ENCODE results near the gene CLSTN2.

CLSTN2 gene

GRCh38 chr3:140021269-140021668 lies 86.3 kb downstream of the CLSTN2 start:
- no peak for DNase-seq
- Histone ChIP-seq H2BK12ac (ENCODE audit: low read length in 2 of 2) (no peak overlapping the region), H3K27me3 (ENCODE audit: control insufficient read depth in 1 of 2, insufficient read depth in 1 of 2, low read length in 2 of 2) (peaks cover 0 to 8% of the 10 kb centered on the region in 2 experiments), H2AFZ (ENCODE audit: low read depth, low read length) (no peak overlapping the region), H3K18ac (ENCODE audit: low read depth in 1 of 2, low read length in 2 of 2) (no peak overlapping the region), H3K79me1 (replicated peaks; ENCODE audit: low read length, poor library complexity, severe bottlenecking) (peaks cover 14% of the 10 kb centered on the region), H3K27ac (ENCODE audit: low read length, poor library complexity, severe bottlenecking) (no peak overlapping the region), H3K23ac (ENCODE audit: low read length in 2 of 2) (no peak overlapping the region), H4K91ac (ENCODE audit: low read length) (no peak overlapping the region), H3K14ac (ENCODE audit: low read length in 2 of 2) (no peak overlapping the region), H3K4ac (ENCODE audit: low read depth in 1 of 2, low read length in 2 of 2) (no peak overlapping the region), H3K9me3 (ENCODE audit: control insufficient read depth, low read length) (no peaks in the 10 kb centered on the region), H4K8ac (ENCODE audit: low read length) (no peak overlapping the region), H2BK5ac (ENCODE audit: low read depth, low read length, poor library complexity, severe bottlenecking) (no peak overlapping the region), H3K36me3 (ENCODE audit: control insufficient read depth in 1 of 2, insufficient read depth in 2 of 2, low read depth in 1 of 2, low read length in 2 of 2) (peaks cover 0 to 2% of the 10 kb centered on the region in 2 experiments), H2AK5ac (ENCODE audit: low read length, severe bottlenecking) (no peak overlapping the region), H3K4me3 (ENCODE audit: insufficient read depth in 1 of 2, low read depth in 1 of 2, low read length in 2 of 2) (no peak overlapping the region), H3K9ac (ENCODE audit: low read length) (no peak overlapping the region), H2BK15ac (ENCODE audit: low read depth, poor library complexity, severe bottlenecking) (no peak overlapping the region), H2BK120ac (ENCODE audit: low read depth, low read length) (no peak overlapping the region), H3K4me2 (ENCODE audit: low read length, poor library complexity, severe bottlenecking) (no peak overlapping the region), H3K4me1 (ENCODE audit: control insufficient read depth, insufficient read depth, low read depth, low read length) (peaks cover 6% of the 10 kb centered on the region)
- WGBS = 82% methylated on average over 6 of the region's 6 CpGs

DNA sequence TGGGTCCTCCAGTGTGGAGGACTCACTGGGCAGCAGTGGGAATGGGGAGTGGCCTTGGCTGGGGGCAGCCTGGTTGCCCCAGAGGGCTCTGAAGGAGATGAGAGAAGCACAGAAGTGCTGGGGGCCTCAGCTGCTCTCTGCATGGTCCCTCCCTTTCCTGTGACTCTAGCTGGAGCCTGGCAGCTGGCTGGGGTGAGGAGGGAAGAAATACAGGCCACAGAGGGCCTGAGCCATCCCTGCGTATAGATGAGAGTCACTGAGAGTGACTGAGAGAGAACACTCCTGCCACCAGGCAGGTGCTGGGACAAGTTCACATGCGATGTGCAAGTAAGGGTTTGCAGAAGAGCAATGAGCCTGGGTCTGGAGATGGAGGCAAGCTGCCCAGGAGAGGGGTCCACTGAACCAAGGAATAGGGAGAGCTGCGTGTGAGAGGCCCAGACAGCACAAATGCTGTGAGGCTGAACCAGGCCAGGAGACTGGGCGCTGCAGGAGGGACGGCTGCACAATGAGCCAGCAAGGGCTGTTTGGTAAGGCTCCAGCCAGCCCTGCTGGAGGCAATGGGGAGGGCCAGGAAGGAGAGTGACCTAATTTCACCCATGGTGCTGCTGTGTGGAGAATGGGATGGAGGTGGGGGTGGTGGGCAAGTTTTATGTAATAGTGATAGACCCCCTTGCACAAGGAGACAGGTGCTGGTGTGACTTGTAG lies 87.2 kb downstream of the CLSTN2 start:
- Histone ChIP-seq H3K27ac (ENCODE audit: low read length, poor library complexity, severe bottlenecking) (no peak overlapping the region), H2BK120ac (ENCODE audit: low read depth, low read length) (no peak overlapping the region), H3K27me3 (ENCODE audit: control insufficient read depth in 1 of 2, insufficient read depth in 1 of 2, low read length in 2 of 2) (peaks cover 0 to 12% of the 10 kb centered on the region in 2 experiments), H3K14ac (ENCODE audit: low read length in 2 of 2) (no peak overlapping the region), H3K23ac (ENCODE audit: low read length in 2 of 2) (no peak overlapping the region), H3K79me1 (replicated peaks; ENCODE audit: low read length, poor library complexity, severe bottlenecking) (peaks cover 14% of the 10 kb centered on the region), H2AFZ (ENCODE audit: low read depth, low read length) (no peak overlapping the region), H3K4me2 (ENCODE audit: low read length, poor library complexity, severe bottlenecking) (no peak overlapping the region), H2AK5ac (ENCODE audit: low read length, severe bottlenecking) (no peak overlapping the region), H3K4me1 (ENCODE audit: control insufficient read depth, insufficient read depth, low read depth, low read length) (peaks cover 6% of the 10 kb centered on the region), H3K4ac (ENCODE audit: low read depth in 1 of 2, low read length in 2 of 2) (no peak overlapping the region), H3K9me3 (ENCODE audit: control insufficient read depth, low read length) (no peaks in the 10 kb centered on the region), H2BK12ac (ENCODE audit: low read length in 2 of 2) (no peak overlapping the region), H2BK5ac (ENCODE audit: low read depth, low read length, poor library complexity, severe bottlenecking) (no peak overlapping the region), H3K18ac (ENCODE audit: low read depth in 1 of 2, low read length in 2 of 2) (no peak overlapping the region), H3K9ac (ENCODE audit: low read length) (no peak overlapping the region), H4K8ac (ENCODE audit: low read length) (no peak overlapping the region), H3K36me3 (ENCODE audit: control insufficient read depth in 1 of 2, insufficient read depth in 2 of 2, low read depth in 1 of 2, low read length in 2 of 2) (peaks cover 0 to 2% of the 10 kb centered on the region in 2 experiments), H2BK15ac (ENCODE audit: low read depth, poor library complexity, severe bottlenecking) (no peak overlapping the region), H3K4me3 (ENCODE audit: insufficient read depth in 1 of 2, low read depth in 1 of 2, low read length in 2 of 2) (no peak overlapping the region), H4K91ac (ENCODE audit: low read length) (no peak overlapping the region)
- WGBS = 65% methylated on average over 5 of the region's 5 CpGs
- DNase-seq = no peak

GRCh38 chr3:140023616-140024530 lies 88.9 kb downstream of the CLSTN2 start:
- Histone ChIP-seq H3K36me3 (ENCODE audit: control insufficient read depth in 1 of 2, insufficient read depth in 2 of 2, low read depth in 1 of 2, low read length in 2 of 2) (peaks cover 0 to 2% of the 10 kb centered on the region in 2 experiments), H3K23ac (ENCODE audit: low read length in 2 of 2) (no peak overlapping the region), H2AFZ (ENCODE audit: low read depth, low read length) (no peak overlapping the region), H3K4ac (ENCODE audit: low read depth in 1 of 2, low read length in 2 of 2) (no peak overlapping the region), H3K9ac (ENCODE audit: low read length) (no peak overlapping the region), H2BK5ac (ENCODE audit: low read depth, low read length, poor library complexity, severe bottlenecking) (no peak overlapping the region), H2BK120ac (ENCODE audit: low read depth, low read length) (no peak overlapping the region), H3K18ac (ENCODE audit: low read depth in 1 of 2, low read length in 2 of 2) (no peak overlapping the region), H3K9me3 (ENCODE audit: control insufficient read depth, low read length) (no peaks in the 10 kb centered on the region), H3K27me3 (ENCODE audit: control insufficient read depth in 1 of 2, insufficient read depth in 1 of 2, low read length in 2 of 2) (peaks cover 0 to 17% of the 10 kb centered on the region in 2 experiments), H3K4me1 (ENCODE audit: control insufficient read depth, insufficient read depth, low read depth, low read length) (peaks cover 6% of the 10 kb centered on the region), H2AK5ac (ENCODE audit: low read length, severe bottlenecking) (no peak overlapping the region), H3K4me3 (ENCODE audit: insufficient read depth in 1 of 2, low read depth in 1 of 2, low read length in 2 of 2) (no peak overlapping the region), H3K27ac (ENCODE audit: low read length, poor library complexity, severe bottlenecking) (no peak overlapping the region), H3K79me1 (replicated peaks; ENCODE audit: low read length, poor library complexity, severe bottlenecking) (peaks cover 14% of the 10 kb centered on the region), H4K91ac (ENCODE audit: low read length) (no peak overlapping the region), H3K4me2 (ENCODE audit: low read length, poor library complexity, severe bottlenecking) (no peak overlapping the region), H2BK15ac (ENCODE audit: low read depth, poor library complexity, severe bottlenecking) (no peak overlapping the region), H3K14ac (ENCODE audit: low read length in 2 of 2) (no peak overlapping the region), H2BK12ac (ENCODE audit: low read length in 2 of 2) (no peak overlapping the region), H4K8ac (ENCODE audit: low read length) (no peak overlapping the region)
- DNase-seq = no peak
- WGBS = 75% methylated on average over 12 of the region's 12 CpGs

GRCh38 chr3:140031170-140031569 lies 96.2 kb downstream of the CLSTN2 start:
- no peak overlapping the region for H3K4me2 ChIP-seq (ENCODE audit: low read length, poor library complexity, severe bottlenecking)
- no peak overlapping the region for H2AK5ac ChIP-seq (ENCODE audit: low read length, severe bottlenecking)
- H3K9ac ChIP-seq (ENCODE audit: low read length) = no peak overlapping the region
- H3K36me3 ChIP-seq (ENCODE audit: control insufficient read depth in 1 of 2, insufficient read depth in 2 of 2, low read depth in 1 of 2, low read length in 2 of 2) = no peaks in the 10 kb centered on the region
- H3K27me3 ChIP-seq (ENCODE audit: control insufficient read depth in 1 of 2, insufficient read depth in 1 of 2, low read length in 2 of 2) = peaks cover 0 to 10% of the 10 kb centered on the region in 2 experiments
- H2BK12ac ChIP-seq (ENCODE audit: low read length in 2 of 2) = no peak overlapping the region
- no peak overlapping the region for H2BK5ac ChIP-seq (ENCODE audit: low read depth, low read length, poor library complexity, severe bottlenecking)
- H2AFZ ChIP-seq (ENCODE audit: low read depth, low read length) = no peak overlapping the region
- no peak overlapping the region for H3K4ac ChIP-seq (ENCODE audit: low read depth in 1 of 2, low read length in 2 of 2)
- H2BK120ac ChIP-seq (ENCODE audit: low read depth, low read length) = no peak overlapping the region
- no peak for DNase-seq
- no peak overlapping the region for H4K91ac ChIP-seq (ENCODE audit: low read length)
- no peak overlapping the region for H3K4me3 ChIP-seq (ENCODE audit: insufficient read depth in 1 of 2, low read depth in 1 of 2, low read length in 2 of 2)
- H3K27ac ChIP-seq (ENCODE audit: low read length, poor library complexity, severe bottlenecking) = no peak overlapping the region
- H4K8ac ChIP-seq (ENCODE audit: low read length) = no peak overlapping the region
- peaks cover 2% of the 10 kb centered on the region for H3K79me1 ChIP-seq (replicated peaks; ENCODE audit: low read length, poor library complexity, severe bottlenecking)
- no peak overlapping the region for H3K23ac ChIP-seq (ENCODE audit: low read length in 2 of 2)
- H3K14ac ChIP-seq (ENCODE audit: low read length in 2 of 2) = no peak overlapping the region
- H2BK15ac ChIP-seq (ENCODE audit: low read depth, poor library complexity, severe bottlenecking) = no peak overlapping the region
- 89% methylated on average over 4 of the region's 4 CpGs for WGBS
- H3K4me1 ChIP-seq (ENCODE audit: control insufficient read depth, insufficient read depth, low read depth, low read length) = no peaks in the 10 kb centered on the region
- no peaks in the 10 kb centered on the region for H3K9me3 ChIP-seq (ENCODE audit: control insufficient read depth, low read length)
- no peak overlapping the region for H3K18ac ChIP-seq (ENCODE audit: low read depth in 1 of 2, low read length in 2 of 2)
